Progenitor cell of endocrine pancreas (in vitro differentiated cells): ENCODE measurements around the gene APOBEC4. TPM values are rescaled to one million over a fixed set of nuclear protein-coding genes. Genes with fewer than 3 reads are reported as not detected.

ENCODE experiments used
- DNase-seq: peaks from one replicate; pipeline ENCODE4 v3.0.0; 2021; ENCODE audit warnings: low spot score; ENCODE audit not compliant: unreplicated experiment
- H3K27ac Mint-ChIP-seq: 2 replicates; pipeline ENCODE4 v1.8.0; 2021; ENCODE audit warnings: mild to moderate bottlenecking, moderate library complexity, mixed read lengths
- H3K27me3 Mint-ChIP-seq: 2 replicates; pipeline ENCODE4 v1.8.0; 2021; ENCODE audit warnings: mixed read lengths
- H3K36me3 Mint-ChIP-seq: 2 replicates; pipeline ENCODE4 v1.8.0; 2022; ENCODE audit warnings: mixed read lengths; ENCODE audit not compliant: insufficient read depth
- H3K4me1 Mint-ChIP-seq: 2 replicates; pipeline ENCODE4 v1.8.0; 2021; ENCODE audit warnings: low read depth, mixed read lengths
- H3K4me3 Mint-ChIP-seq: 2 replicates; pipeline ENCODE4 v1.8.0; 2021; ENCODE audit warnings: low read depth, mild to moderate bottlenecking, moderate library complexity, mixed read lengths
- H3K9me3 Mint-ChIP-seq: 2 replicates; pipeline ENCODE4 v1.8.0; 2021; ENCODE audit warnings: low read depth, mixed read lengths
- total RNA-seq: library from RNA; stranded (reverse); gene quantifications from 2 replicates; pipeline ENCODE4 v1.2.1, GENCODE V29; 2021
- TF ChIP-seq, protein P1 (sequence below): fragments of 200-600 bp; sonication (generic); IDR thresholded peaks from one replicate; pipeline ENCODE4 v1.5.0; 2021; ENCODE audit warnings: antibody characterized with exemption, mild to moderate bottlenecking; ENCODE audit not compliant: unreplicated experiment

APOBEC4 gene
- total RNA-seq, 1 donor from 2014 or later, result not detected

- DNase-seq, result no peak
- Mint-ChIP-seq H3K36me3 (no peaks in the 10 kb centered on the region), H3K4me3 (no peak overlapping the region), H3K27ac (no peak overlapping the region), H3K9me3 (no peaks in the 10 kb centered on the region), H3K4me1 (no peaks in the 10 kb centered on the region), H3K27me3 (peaks cover 3% of the 10 kb centered on the region)
- TF ChIP-seq, protein P1, sequence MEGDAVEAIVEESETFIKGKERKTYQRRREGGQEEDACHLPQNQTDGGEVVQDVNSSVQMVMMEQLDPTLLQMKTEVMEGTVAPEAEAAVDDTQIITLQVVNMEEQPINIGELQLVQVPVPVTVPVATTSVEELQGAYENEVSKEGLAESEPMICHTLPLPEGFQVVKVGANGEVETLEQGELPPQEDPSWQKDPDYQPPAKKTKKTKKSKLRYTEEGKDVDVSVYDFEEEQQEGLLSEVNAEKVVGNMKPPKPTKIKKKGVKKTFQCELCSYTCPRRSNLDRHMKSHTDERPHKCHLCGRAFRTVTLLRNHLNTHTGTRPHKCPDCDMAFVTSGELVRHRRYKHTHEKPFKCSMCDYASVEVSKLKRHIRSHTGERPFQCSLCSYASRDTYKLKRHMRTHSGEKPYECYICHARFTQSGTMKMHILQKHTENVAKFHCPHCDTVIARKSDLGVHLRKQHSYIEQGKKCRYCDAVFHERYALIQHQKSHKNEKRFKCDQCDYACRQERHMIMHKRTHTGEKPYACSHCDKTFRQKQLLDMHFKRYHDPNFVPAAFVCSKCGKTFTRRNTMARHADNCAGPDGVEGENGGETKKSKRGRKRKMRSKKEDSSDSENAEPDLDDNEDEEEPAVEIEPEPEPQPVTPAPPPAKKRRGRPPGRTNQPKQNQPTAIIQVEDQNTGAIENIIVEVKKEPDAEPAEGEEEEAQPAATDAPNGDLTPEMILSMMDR, result no peak
These were observed 43.8 kb downstream of the APOBEC4 start for GRCh38 chr1:183609313-183609712.

DNA sequence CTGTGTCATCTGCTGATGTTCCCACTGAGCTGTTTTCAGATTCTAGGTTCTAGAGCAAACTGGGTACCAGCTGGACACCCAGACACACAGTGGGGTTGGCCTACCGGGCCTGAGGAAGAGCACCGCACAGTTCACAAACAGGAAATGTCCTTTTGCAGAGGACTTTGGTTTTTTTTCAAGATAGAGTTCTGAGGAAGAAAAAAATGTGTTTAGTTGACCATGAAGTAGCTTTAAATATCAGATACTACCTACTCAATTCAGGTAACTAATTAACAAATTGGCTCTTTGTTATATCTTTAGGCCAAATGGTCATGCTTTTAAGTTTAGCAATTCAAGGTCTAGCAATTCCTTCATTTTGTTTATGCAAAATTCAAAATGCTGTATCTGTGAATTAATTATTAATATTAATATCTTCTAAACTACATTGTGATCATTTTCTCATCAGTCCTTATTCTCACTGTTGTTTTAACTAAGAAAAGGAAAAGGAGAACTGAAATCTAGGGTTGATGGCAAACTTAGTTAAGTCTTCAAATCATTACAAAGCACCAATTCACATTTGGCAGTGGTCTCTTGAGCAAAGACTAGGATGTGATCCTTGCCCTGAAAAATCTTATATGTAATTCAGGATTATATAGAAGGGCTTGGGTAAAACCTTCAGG lies 45.7 kb downstream of the APOBEC4 start:
- no peaks in the 10 kb centered on the region for H3K36me3 Mint-ChIP-seq
- no peak for DNase-seq
- H3K27me3 Mint-ChIP-seq, result peaks cover 9% of the 10 kb centered on the region
- TF ChIP-seq, protein P1, result no peak
- no peaks in the 10 kb centered on the region for H3K9me3 Mint-ChIP-seq
- no peak overlapping the region for H3K4me3 Mint-ChIP-seq
- no peaks in the 10 kb centered on the region for H3K4me1 Mint-ChIP-seq
- H3K27ac Mint-ChIP-seq, result no peak overlapping the region

GRCh38 chr1:183605904-183606303 lies 47.2 kb downstream of the APOBEC4 start:
- Mint-ChIP-seq H3K9me3 (no peaks in the 10 kb centered on the region), H3K4me1 (no peaks in the 10 kb centered on the region), H3K27me3 (peaks cover 9% of the 10 kb centered on the region), H3K27ac (no peak overlapping the region), H3K4me3 (no peak overlapping the region), H3K36me3 (no peaks in the 10 kb centered on the region)
- DNase-seq, result no peak
- TF ChIP-seq, protein P1, result no peak

GRCh38 chr1:183604815-183605214 lies 48.3 kb downstream of the APOBEC4 start:
- no peak overlapping the region for H3K4me3 Mint-ChIP-seq
- peaks cover 9% of the 10 kb centered on the region for H3K27me3 Mint-ChIP-seq
- no peak overlapping the region for H3K27ac Mint-ChIP-seq
- no peak for DNase-seq
- H3K36me3 Mint-ChIP-seq, result no peaks in the 10 kb centered on the region
- no peaks in the 10 kb centered on the region for H3K4me1 Mint-ChIP-seq
- TF ChIP-seq, protein P1, result no peak
- no peaks in the 10 kb centered on the region for H3K9me3 Mint-ChIP-seq

- Mint-ChIP-seq H3K4me1 (no peaks in the 10 kb centered on the region), H3K27ac (no peak overlapping the region), H3K36me3 (no peaks in the 10 kb centered on the region), H3K9me3 (no peaks in the 10 kb centered on the region), H3K27me3 (peaks cover 9% of the 10 kb centered on the region), H3K4me3 (no peak overlapping the region)
- no peak for DNase-seq
- TF ChIP-seq, protein P1, result no peak
These were observed 48.9 kb downstream of the APOBEC4 start for GRCh38 chr1:183604038-183604808.
